ENCODE results near the gene KLHL18.
"Not testable (repeated sequence)": the region's sequence is repeated elsewhere in the genome, so short reads cannot be mapped to it uniquely, and the experiment has no call there.

The KLHL18 gene

DNA sequence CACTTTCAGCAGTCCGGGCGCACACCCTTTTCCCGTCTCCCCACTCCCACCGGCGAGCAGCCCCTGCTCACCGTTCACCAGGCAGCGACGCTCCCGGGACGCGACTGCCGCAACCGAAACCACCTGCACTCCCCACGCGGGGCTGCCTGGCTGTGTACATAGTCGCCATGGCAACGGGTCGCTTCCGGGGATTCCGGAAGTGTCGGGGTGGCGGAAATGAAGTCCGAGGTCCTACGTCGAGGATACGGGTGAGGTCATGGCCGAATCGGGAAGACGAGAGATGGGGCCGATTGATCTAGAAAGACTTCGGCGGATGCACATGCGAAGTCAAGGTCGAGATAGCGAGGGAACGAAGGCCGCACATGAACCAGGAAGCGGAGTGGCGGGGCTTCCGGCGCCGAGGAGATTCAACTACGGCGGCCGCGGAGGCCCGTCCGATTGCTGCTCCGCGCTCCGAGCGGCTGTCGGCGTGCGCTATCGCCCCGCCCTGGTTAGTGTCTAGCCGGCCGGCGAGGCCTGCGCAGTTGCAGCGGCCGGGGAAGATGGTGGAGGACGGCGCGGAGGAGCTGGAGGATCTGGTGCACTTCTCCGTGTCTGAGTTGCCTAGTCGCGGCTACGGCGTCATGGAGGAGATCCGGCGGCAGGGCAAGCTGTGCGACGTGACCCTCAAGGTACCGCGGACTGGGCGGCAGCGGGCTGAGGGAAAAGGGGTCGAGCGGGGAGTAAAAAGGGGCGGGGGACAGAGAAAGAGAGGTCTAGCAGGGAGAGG is at the start of gene KLHL18, which contains the start of gene KIF9:
TSS of gene KLHL18 (plus strand) at position 521 of the 769 bp plus-strand sequence. CDS start at position 543, 22 bp downstream.
TSS of gene KIF9 (minus strand) at position 376 of the 769 bp plus-strand sequence. CDS start 5,425 bp downstream, outside the sequence.
- peak; percentile 86 for DNase-seq

DNA sequence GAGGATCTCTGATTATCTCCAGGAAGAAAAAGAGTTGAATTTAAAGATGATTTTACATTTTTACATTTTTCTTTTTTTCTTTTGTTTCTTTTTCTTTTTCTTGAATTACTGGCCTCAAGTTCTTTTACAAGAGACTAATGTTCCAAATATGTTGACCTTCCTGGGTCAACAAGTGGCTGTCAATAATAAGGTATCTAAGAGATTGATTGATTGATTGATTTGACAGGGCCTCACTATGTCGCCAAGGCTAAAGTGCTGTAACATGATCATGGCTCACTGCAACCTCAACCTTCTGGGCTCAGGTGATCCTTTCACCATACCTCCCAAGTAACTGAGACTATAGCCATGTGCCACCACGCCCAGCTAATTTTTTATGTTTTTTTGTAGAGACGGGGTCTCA is 44.7 kb upstream of the KLHL18 start:
- DNase-seq = no peak

DNA sequence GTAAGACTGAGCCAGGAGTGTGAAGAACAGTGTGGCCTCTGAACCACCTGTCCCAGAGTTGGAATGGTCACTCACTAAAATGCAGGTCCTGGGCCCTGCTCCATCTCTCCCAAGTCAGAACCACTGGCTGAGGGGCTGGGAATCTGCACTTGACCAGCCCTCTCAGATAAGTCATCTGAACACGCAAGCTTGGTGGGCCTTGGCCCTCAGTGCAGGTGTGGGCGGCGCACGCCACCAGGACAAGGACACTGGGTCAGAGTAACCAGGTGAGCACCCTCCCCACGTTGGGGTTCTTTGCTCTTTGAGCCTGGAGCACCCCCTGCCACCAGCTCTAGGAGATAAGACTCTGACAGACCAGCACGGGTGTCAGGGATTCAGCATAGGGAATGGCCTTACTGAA is 42.8 kb upstream of the KLHL18 start:
- DNase-seq = no peak

DNA sequence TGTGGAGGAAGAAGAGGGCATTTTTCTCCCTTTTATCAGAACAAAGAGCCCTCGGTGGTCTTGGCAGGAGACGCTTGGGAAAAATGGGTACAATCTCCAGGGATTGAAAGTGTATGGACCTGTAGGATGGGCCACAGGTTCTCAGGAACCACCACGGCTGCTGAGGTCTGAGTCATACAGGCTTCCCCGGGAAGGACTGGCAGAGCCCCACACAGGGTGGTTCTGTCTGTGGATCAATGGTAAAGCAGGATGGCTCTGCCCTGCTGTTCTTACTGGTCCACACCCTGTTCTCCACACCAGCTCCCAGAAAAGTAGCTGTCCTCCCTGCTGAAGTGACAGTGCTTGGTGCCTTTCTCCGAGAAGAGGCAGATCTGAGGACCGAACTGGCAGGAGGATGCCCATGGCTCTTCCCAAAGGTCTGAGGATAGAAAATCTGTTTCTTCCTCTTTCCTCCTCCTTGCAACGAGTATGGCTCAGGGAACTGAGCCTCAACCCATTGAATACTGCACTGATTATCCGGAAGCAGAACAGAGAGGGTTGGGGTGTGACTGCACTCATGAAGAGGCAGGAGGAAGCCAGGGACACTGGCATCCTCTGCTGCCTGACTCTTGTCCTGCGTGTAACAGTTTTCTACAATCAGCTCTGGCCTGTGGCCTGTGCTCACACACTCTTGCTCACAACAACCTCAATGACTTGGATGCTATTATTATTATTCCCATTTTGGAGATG is 39.2 kb upstream of the KLHL18 start:
- no peak for DNase-seq

DNA sequence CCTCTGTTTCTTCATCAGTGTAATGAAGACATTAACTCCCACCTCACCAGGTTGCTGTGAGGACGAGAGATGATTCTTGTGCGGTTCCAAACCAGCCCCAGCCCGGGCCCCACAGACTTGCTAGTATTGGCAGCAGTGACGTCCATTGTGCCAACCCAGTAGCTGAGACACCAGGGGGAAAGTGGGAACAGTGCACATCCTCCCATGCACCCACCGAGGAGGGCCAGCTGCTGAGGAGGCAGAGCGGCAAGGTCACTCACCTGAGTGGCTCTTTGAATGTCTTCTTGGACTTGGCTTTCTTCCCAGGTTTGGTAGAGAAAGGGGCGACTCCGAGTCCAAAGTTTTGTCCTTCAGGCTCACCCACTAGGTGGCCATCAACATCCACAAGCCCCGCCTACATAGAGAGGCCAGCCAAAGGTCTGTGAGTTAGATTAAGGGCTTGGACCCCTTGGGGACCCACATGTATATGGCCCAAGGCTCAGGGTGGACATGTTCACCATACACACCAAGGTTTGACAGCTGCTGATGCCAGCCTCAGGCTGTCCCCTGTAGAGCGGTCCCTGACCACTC is 38.1 kb upstream of the KLHL18 start:
- no peak for DNase-seq

DNA sequence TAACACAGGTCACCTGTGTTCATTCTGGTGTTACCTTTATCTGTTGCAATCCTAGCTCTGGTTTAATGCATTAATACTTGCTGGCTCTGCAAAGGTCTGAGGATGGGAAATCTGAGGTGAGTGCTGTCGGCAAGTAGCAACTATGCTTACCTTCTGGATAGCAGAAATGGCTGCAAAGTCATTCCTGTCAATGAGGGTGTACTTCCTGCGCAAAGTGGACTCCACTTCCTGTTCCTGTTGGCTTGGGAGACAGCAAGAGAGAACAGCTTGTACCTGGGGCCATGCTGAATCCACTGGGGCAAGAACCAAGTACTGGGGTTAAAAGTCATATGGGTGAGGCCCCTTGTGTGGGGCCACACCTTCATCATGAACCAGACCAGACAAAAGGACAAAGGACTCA is 37.5 kb upstream of the KLHL18 start:
- no peak for DNase-seq

DNA sequence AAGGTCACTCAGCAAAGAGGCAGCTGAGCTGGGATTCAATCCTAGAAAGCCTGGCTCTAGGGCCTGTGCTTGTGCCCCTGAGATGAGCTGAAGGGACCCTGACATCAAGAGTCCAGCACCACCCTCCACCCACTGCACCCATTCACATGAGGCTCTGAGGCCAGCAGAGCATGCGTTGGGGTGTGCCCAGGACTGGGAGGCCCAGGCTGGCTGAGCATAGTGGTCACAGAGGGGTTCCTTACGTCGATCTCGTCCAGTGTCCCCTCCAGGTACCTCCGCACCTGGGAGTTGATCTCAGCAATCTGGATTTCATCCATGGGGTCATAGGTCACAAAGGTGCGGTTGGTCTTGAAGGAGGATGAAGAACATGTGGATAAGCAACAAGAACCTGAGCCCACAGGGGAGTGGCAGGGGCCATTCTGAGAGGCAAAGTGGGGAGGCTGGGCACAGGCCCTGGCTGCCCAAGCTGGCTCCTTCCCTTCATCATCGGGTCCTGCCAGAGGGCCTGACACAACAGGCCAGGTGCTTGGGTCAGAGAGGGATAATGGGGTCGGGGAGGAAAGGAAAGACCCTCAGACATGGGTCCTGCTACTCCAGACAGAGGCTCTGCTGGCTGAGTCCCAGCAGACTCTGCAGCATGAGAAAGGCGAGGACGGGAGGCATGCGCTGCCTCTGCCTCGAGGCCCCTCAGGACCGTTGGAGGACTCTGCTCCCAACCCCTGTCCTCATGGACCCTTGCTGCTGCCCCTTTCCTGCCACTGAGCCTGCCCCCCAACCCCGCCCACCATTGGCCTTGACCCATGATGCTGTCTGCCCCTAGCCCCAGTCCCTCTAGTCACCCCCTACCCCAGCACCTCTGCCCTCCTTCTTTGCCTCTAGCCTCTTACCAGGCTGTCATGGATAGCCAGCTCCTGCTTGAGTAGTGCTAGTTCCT is 35.3 kb upstream of the KLHL18 start:
- no peak for DNase-seq

DNA sequence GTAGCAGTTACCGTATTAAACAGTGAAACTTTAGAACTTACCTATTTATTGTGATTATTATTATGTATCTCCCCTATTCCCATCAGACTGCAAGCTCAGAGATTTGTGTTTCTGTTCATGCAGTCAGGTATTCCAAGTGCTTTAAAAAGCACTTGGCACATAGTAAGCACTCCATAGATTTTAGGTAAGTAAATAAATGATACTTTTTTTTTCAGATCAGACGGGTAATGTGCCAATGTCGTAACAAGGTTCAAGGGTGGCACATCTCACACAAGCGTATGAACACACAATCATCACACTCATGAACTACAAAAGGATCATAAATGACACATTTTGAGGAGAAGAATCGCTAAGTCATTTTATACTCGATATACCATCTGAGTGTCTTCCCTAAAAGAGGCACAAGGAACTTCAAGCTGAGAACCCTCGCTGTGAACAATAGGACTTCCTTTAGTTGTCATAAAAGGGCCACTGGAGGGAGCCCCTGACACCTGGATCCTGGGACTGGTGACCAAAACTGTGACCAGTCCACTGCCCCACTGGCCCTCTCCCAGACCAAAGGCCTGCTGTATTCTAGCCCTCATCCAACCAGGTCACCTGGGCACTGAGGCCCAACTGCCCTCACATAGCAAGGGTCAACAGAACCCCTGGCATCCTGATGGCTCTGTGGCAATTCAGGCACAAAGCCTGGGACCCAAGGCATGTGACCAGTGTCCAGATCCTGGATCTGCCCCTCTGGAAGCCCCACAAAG is 32.3 kb upstream of the KLHL18 start:
- DNase-seq = peak; percentile 6

DNA sequence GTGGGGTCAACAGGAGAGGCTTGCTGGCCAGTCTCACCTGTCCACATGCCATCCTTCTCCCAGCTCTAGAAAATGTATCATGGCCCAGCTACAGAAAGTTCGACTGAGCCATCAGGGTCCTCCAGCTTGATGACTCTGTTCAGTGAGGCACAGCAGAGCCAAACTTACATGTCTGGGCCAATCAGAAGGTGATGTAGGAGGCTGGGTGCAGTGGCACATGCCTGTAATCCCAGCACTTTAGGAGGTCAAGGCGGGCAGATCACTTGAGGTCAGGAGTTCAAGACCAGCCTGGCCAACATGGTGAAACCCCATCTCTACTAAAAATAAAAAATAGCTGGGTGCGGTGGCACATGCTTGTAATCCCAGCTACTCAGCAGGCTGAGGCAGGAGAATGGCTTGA is 31.7 kb upstream of the KLHL18 start:
- DNase-seq = not testable (repeated sequence)

DNA sequence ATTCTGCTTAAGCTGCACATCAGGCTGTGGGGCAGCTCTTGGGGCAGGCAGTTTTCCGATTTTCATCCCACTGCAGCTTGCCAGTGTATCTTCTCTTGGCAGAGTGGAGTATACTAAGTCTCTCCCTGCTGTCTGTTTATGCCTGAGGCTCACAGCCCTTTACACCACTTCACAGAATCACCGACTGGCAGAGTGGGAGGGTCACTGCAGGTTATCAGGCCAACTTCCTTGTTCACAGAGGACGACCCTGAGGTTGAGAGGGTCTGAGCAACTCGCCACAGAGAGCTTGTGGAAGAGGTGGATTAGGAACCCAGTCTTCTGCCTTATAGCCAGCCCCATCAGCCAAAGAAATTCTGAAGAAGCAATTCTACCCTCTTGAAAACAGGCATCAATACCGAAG is 31.1 kb upstream of the KLHL18 start:
- no peak for DNase-seq

DNA sequence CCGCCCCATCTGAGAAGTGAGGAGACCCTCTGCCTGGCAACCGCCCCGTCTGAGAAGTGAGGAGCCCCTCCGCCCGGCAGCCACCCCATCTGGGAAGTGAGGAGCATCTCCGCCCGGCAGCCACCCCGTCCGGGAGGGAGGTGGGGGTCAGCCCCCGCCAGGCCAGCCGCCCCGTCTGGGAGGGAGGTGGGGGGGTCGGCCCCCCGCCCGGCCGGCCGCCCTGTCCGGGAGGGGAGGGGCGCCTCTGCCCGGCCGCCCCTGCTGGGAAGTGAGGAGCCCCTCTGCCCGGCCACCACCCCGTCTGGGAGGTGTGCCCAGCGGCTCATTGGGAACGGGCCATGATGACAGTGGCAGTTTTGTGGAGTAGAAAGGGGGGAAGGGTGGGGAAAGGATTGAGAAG is 26.4 kb upstream of the KLHL18 start:
- not testable (repeated sequence) for DNase-seq

DNA sequence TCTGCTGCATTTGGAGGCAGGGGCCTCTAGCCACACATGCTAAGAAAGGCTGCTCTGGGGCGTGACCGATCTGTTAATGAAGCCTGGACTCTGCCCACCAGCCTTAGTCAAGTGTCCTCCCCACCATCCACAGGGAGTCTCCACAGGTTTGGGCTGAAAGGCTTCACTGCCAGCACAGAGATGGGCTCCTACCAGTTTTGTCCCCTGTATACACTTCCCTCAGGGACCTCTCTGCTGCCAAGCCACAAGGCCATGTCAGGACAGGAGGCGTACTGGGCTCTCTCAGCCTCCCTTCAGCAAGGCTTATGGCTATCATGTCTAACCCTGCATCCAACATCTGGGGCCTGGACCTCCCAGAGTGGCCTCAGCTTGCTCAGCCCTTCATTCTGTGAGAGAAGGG is 23.6 kb upstream of the KLHL18 start:
- DNase-seq = no peak

DNA sequence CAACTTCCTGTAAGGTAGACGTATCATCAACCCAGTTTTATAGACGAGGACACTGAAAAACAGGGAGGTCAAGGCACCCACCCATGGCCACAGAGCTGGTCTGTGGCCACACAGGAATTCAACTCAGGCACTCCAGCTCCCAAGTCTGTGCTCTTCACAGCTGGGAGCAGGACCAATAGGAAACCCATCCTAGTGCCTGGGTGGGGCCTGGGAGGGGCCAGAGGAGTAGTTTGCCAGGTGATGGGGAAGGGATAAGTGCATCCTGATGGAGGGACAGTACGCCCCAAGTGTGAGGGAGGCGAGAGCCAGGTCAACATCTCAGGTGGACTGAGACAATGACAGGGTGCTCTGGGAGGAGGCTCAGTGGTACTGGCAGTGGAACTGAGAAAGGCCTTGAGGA is 22.1 kb upstream of the KLHL18 start:
- DNase-seq = no peak

DNA sequence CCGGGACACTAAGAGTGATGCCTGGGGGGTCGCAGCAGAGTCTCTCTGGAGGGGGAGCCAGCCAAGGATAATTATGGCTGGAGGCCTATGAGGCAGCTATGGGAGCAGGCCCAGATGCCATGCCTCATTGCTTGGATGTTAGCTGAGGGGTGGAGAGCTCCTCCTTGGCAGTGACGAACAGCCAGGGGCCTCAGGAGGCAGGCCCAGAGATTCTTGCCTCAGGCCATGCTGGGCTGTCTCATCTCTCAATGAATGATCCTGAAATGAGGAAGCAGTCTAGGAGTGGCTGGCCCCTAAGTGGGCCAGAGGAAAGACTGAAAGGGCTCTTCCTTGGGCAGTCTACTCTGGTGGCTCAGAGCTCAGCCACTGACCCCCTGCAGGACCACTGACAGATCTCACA is 21.4 kb upstream of the KLHL18 start:
- DNase-seq = no peak

DNA sequence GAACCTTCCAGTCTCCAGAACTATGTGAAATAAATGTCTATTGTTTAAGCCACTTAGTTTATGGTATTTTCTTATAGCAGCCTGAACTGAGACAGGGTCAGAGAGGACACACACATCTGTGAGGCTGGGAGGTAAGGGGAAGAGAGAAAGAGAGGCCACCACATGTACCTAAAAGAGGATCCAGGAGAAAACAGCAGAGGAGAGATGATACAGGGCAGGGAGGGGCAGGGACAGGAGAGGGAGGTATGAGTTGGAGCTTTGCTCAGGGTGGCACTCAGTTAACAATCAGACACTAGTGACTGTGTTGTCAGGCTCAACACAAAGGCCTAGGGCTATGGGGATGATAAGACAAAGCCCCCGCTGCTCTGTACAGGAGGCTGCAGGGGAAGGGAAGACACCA is 17.7 kb upstream of the KLHL18 start:
- DNase-seq = no peak

DNA sequence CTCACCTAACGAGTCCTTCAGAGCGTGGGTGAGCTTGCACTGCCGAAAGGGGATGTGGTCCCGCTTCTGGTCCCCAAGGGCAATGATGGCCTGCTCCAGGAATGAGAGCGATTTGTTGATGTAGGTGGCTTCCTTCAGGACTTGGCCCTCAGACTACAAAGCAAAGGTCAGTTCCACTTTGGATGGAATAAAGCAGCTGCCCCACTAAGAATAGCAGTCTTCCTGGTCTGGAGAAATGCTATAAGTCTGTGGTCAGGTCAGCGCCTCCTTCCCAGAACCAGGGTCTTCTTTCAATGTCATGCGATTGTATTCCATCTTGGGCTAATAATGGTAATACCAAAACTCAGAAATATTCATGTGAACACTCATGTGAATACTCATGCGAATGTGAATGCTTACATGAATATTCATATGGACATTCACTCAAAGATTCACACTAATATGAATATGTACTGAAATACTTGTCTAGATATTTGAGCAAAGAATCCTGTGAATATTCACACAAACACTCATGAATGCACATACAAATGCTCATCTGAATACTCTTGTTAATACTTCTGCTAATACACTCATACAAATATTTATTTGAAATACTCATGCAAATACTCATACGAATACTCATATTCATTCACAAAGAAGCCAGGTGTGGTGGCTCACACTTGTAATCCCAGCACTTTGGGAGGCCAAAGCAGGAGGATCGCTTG is 16.9 kb upstream of the KLHL18 start:
- DNase-seq = no peak

DNA sequence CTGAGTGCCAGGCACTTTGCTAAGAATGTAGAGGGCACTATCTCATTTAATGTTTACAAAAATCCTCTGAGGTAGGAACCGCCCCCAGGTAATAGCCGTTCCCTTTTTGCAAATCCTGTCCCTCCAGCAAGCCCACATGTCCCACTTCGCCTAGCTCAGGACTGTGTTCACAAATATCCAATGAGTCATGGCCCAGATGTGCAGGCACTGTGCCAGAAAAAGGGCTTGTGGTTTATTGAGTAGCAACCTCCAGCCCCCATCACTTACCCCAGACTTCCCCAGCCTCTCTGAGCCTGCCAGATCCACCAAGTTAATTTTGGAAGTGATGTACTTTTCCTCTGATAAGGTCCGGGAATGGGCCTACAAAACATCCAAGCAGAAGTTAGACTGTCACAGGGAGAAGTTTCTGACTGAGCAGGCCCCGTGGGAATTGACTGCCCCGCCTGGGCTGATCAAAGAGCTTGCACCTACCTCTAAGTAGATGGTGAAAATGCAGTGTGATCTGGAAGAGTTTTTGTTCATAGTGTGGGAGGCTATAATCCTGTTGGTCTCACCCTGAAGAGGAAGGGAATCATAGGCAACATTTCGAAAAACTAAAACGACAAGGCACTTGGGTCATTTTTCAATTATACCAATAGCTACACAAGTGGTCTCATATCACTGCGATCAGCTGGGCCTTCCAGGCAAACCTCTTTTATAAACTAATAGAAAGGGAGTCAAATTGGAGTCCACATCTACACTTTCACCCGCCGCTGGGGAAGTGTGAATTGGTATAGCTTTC is 15.8 kb upstream of the KLHL18 start:
- peak; percentile 19 for DNase-seq

DNA sequence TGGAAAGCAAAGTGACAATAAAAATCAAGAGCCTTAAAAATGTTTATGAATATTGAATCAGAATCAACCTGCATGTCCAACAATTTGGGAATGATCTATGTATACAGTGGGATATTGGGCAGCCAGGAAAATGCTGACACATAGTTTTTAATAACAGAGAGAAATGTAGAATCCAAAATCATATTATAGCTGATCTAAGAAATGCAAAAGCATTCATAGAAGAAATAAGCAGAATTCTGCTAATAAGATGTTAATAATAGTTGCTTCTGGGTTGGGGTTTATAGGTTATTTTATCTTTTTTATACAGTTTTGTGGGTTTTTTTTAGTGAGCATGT is 15.3 kb upstream of the KLHL18 start:
- DNase-seq = no peak

DNA sequence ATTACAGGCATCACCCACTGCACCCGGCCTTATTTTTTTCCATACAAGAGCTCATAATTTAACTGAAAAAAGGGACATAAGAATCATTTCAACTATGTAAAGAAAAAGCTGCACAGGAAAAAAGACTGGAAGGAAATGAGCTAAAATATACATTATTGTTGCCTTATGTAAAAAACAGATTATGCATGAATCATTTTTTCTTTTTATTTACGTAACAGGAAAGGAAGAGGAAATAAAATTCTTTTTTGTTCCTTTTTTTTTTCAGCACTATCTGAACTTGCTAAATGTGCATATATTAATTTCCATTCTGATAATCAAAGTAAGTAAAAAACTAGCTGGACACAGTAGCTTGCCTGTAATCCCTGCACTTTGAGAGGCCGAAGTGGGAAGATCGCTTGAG is 12.2 kb upstream of the KLHL18 start:
- no peak for DNase-seq

DNA sequence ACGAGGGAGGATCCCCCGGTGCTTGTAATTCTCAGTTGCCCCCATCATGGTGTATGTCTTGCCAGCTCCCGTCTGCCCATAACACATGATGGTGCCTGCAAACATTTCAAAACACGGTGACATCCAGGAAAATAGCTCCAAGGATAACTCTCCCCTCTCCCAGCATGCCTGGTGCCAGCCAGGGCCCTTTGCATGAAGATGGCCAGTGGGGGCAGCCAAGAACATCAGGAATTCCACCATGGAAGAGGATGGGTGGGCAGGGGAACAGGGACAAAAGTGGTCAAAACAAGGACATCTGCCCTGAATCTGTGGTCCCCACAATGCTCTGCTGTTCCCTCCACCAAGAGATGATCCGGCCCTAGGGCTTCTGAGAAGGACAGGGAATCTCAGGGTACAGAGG is 9.2 kb upstream of the KLHL18 start:
- no peak for DNase-seq

DNA sequence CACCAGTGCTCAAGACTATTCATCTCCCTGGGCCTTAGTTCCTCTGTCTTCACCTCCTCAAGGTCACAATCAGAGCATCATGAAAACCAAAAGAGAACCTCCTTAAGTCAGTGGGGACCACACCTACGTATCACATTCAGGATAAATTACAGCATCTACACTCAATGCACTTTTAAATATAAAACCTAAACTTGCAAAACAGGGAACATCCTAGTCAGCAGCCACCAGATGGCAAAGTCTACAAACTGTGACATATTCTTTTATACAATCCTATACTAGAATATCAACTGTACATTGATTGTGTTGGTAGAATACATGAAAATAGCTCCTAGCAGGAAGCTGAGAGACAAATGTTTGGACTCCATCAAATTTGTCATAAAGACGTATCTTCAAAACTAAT is 8.1 kb upstream of the KLHL18 start:
- no peak for DNase-seq

All from kidney glomerular epithelial cell (primary cell).